Esophagus muscularis mucosa (tissue), 3 donors: ENCODE measurements around the gene CUX1.

Experiments used
- POLR2AphosphoS5 ChIP-seq, 2 donors: sonication (generic); formaldehyde crosslinking; IDR thresholded peaks; one replicate each; pipeline ENCODE4 v1.6.1; 2017; ENCODE audit warnings: antibody characterized with exemption in 2 of 2
- TF ChIP-seq, protein P1 (sequence below), 3 experiments: fragments of 200-600 bp in 2 of 3; fragments of 450-650 bp in 1 of 3; sonication (generic) in 2 of 3; IDR thresholded peaks; one replicate each; pipeline ENCODE4 v1.5.1; 2017 to 2019; ENCODE audit warnings: antibody characterized with exemption in 3 of 3, mild to moderate bottlenecking in 2 of 3, moderate library complexity in 1 of 3

DNA sequence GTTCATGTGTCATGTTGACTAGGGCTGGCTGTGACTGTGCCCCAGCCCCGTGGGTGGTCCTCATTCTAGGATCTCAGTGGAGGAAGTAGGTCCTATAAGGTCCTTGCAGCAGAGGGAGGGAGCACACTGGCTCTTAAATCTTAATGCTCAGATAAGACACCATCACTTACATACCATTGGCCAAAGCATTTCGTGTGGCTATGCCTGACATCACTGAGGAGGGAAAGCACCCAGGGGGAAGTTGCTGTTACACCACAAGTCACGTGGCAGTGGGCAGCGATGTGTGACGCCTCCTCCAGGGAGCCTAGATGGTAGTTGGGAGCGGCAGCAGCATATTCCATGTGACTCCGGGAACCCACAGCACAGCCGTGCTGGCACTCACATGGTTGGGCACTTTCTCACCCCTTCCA, 244.6 kb downstream of the CUX1 start:
- TF ChIP-seq POLR2AphosphoS5 (IDR thresholded peaks at IDR 0.05), result no peak
- TF ChIP-seq, protein P1, sequence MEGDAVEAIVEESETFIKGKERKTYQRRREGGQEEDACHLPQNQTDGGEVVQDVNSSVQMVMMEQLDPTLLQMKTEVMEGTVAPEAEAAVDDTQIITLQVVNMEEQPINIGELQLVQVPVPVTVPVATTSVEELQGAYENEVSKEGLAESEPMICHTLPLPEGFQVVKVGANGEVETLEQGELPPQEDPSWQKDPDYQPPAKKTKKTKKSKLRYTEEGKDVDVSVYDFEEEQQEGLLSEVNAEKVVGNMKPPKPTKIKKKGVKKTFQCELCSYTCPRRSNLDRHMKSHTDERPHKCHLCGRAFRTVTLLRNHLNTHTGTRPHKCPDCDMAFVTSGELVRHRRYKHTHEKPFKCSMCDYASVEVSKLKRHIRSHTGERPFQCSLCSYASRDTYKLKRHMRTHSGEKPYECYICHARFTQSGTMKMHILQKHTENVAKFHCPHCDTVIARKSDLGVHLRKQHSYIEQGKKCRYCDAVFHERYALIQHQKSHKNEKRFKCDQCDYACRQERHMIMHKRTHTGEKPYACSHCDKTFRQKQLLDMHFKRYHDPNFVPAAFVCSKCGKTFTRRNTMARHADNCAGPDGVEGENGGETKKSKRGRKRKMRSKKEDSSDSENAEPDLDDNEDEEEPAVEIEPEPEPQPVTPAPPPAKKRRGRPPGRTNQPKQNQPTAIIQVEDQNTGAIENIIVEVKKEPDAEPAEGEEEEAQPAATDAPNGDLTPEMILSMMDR (IDR thresholded peaks at IDR 0.05), result no peak
